MG63 (cell line): ENCODE results near the gene PSMC1. TPM values are rescaled to one million over a fixed set of nuclear protein-coding genes. Genes with fewer than 3 reads are reported as not detected.
A peak's percentile ranks its signal among the peaks of the same experiment; 100 is the strongest.
"Not testable (repeated sequence)": the region's sequence is repeated elsewhere in the genome, so short reads cannot be mapped to it uniquely, and the experiment has no call there.

Experiments
- DNase-seq: peaks from one replicate; pipeline ENCODE4 v3.0.0-alpha.2; 2020
- H3K27me3 ChIP-seq: fragments of 250-450 bp; sonication (Bioruptor Pico); 2 replicates; pipeline ENCODE4 v1.5.1; 2020; ENCODE audit warnings: mild to moderate bottlenecking, moderate library complexity
- H3K36me3 ChIP-seq: fragments of 250-450 bp; sonication (Bioruptor Pico); 2 replicates; pipeline ENCODE4 v1.5.1; 2020; ENCODE audit warnings: mild to moderate bottlenecking, moderate library complexity
- H3K4me3 ChIP-seq: fragments of 250-450 bp; sonication (Bioruptor Pico); 2 replicates; pipeline ENCODE4 v1.5.1; 2020; ENCODE audit warnings: mild to moderate bottlenecking, moderate library complexity
- H3K9me3 ChIP-seq: fragments of 250-450 bp; sonication (Bioruptor Pico); 2 replicates; pipeline ENCODE4 v1.5.1; 2020; ENCODE audit warnings: mild to moderate bottlenecking, moderate library complexity
- total RNA-seq: library from RNA; depleted of rRNA; stranded (reverse); fragments of >200 nt; shearing (Covaris generic); gene quantifications from 2 replicates; pipeline ENCODE4 v1.2.3, GENCODE V29; 2014; ENCODE audit warnings: low replicate concordance; rRNA removed

PSMC1 gene
- total RNA-seq: 135 and 215 TPM in 2 replicates

DNA sequence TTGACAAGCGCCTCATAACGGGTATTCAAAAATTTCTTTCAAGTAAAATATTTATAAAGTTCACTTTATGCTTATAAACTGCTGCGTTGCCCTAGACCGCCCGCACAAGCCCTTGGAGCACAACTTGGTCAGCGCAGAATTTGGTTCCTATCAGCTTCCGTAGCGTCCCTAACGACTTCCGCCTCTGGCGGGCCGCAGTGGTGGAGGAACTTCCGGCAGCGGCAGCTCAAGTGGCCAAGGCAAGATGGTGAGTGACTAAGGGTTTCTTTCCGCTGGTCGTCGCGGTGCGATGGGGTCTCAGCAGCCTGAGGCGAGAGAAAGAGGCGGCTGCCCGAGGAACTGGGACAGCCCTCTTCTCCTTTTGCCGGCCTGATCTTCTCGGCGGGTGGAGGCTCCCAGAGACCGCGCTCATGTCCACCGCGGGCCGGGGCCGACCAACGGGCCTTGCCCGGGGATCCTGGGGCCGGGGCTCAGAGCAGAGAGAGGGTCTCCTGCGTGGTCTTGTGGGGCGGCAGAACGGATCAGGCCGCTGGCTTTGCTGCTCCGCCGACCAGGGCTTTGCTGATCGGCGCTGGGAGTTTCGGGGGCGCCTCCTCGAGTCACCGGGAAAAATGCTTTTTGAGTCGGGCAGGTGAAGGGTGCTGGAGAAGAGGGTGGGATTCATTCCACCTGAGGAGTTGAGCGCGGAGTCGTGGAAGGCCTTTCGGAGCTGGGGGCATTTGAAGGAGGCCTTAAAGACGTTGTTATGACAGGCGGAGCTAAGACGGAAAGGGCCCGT, at the start of gene PSMC1:
PSMC1 (plus strand) TSS at position 200 of the 778 bp plus-strand sequence; CDS start at position 245, 45 bp downstream.
- Histone ChIP-seq H3K27me3 (no peaks in the 10 kb centered on the region), H3K36me3 (peaks cover 31% of the 10 kb centered on the region), H3K4me3 (peak within 1 kb of the TSS; percentile 95), H3K9me3 (no peaks in the 10 kb centered on the region)
- DNase-seq: peak; percentile 89

DNA sequence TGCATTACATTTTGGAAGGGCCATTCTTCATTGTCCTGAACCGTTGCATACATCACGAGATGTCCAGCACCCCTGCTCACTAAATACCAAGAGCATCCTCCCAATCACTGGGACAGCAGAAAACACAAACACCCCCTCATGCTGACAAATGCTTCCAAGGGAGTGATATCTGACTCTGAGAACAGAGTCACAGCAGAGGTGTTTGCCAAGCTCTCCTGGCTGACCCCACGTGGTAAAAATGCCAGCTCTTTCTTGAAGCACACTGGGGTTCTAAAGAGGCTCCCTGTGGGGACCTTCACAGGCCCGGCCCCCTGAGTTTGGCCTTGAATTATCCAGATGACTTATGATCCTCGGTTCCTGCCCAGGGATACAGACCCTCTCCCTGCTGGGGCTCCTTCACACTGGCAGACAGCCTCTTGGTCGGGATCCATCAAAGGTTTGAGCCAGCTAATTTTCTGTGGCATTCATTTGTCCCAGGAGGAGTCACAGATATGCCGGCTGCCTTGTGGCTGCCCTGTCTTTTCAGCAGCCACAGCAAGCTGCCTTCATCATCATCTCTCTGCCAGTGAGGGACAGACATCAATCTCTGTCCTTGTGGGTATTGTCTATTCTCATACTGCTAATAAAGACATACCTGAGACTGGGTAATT, 43.1 kb upstream of the PSMC1 start:
- DNase-seq: no peak

DNA sequence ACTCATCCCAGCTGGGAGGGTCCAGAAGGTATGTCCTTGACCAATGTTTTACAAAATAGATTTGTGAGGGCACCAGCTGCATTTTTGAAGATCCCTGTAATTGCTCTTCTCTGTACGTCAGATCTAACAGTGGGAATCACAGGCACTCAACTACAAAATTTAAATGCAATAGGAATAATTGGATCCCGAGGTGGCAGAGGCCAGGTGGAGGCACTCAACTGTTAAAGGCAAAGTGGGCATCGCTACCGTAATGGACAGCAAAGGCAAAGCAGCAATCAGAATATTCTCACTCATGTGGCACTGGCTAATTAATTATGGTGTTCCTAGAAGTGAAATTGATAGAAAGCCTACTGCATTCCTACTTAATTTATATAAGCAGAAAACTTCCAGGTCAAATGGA, 27.9 kb upstream of the PSMC1 start:
- Histone ChIP-seq H3K4me3 (no peak overlapping the region), H3K9me3 (no peaks in the 10 kb centered on the region), H3K27me3 (no peaks in the 10 kb centered on the region), H3K36me3 (no peaks in the 10 kb centered on the region)
- no peak for DNase-seq

More for the DNA sequence above, 43.1 kb upstream of the PSMC1 start:
- Histone ChIP-seq H3K36me3 (no peaks in the 10 kb centered on the region), H3K27me3 (no peaks in the 10 kb centered on the region), H3K9me3 (no peaks in the 10 kb centered on the region), H3K4me3 (no peak overlapping the region)

DNA sequence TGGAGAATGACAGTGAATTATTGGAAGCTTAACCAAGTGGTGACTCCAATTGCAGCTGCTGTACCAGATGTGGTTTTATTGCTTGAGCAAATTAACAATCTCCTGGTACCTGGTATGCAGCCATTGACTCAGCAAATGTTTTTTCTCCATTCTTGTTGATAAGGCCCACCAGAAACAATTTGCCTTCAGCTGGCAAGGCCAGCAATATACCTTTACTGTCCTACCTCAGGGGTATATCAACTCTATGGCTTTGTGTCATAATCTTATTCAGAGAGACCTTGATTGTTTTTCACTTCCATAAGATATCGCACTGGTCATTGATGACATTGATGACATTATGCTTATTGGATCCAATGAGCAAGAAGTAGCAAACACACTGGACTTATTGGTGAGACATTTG, 26.4 kb upstream of the PSMC1 start:
- DNase-seq, H3K9me3 ChIP-seq, H3K36me3 ChIP-seq, H3K4me3 ChIP-seq, H3K27me3 ChIP-seq: not testable (repeated sequence)

DNA sequence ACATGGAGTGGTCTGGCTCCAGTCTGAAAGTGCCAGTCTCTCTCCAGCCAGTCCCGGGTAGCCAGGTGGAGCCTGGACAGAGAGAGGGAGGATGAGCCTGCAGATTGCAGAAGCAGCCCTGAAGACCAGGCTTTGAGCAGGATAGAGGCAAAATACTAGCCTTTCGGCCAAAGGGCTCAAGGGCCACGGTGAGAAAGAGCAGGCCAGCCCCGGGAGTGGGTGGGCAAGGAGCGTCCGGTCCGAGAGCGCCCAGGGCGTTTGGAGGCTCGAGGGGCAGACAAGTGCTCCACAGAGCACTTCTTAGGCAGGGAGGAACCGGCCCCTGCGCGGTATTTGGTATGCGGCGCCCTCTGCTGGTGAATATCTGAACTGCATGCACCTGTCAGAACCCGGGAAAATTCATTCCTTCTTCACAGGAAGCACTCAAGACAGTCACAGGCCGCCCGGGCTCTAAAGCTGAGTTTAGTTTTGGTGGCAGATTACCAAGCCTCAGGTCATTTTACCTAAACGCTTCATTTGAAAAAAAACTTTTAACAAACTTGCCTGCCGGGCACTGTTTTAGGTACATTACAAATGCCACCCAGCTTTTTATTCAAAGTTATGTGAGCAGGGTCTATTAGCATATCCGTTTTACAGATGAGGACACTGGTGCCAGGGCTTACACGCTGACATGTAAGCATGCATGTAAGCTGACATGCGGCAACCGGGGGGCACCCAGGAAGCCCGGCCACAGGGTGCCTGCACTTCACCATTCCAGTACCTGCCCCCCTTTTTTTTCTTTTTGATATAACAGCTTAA, 21.0 kb upstream of the PSMC1 start:
- peak; percentile 27 for DNase-seq

DNA sequence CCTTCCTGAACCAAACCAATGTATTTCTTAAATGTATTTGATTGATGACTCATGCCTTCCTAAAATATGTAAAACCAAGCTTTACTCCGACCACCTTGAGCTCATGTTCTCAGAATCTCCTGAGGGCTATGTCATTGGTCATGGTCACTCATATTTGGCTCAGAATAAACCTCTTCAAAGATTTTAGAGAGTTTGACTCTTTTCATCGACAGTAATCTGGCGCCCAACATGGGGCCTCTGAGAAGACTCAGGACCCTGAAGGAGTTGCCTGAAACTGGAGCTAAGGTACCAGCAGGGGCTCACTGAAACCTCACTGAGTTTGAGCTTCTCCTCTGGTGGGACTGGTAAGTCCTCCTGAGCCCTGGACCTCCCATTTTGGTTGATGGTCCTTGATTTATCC, 17.2 kb upstream of the PSMC1 start:
- peak; percentile 4 for DNase-seq
- Histone ChIP-seq H3K27me3 (no peaks in the 10 kb centered on the region), H3K4me3 (no peak overlapping the region), H3K36me3 (no peaks in the 10 kb centered on the region), H3K9me3 (peaks cover 5% of the 10 kb centered on the region; the same call in 1 of the 2 replicates)

More for the DNA sequence above, 21.0 kb upstream of the PSMC1 start:
- Histone ChIP-seq H3K36me3 (no peaks in the 10 kb centered on the region), H3K9me3 (peaks cover 3% of the 10 kb centered on the region; the same call in 1 of the 2 replicates), H3K4me3 (no peak overlapping the region), H3K27me3 (no peaks in the 10 kb centered on the region)

DNA sequence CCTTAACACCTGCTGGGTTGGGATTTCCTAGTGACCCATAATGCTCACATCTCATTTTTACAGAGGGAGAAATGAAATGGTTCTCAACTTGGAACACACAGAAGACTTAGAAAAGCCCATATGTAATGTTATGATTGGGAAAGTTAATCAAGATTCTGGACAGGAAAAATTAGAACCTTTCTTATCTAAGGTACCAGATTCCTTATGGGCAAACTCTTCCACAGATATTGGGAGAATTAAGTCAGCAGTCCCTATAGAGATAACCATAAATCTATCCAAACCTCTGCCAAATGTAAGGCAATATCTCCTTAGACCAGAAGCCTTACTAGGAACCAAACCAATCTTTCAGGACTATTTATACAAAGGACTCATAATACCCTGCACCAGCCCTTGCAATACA, 13.9 kb upstream of the PSMC1 start:
- no peak for DNase-seq
- H3K27me3 ChIP-seq: no peaks in the 10 kb centered on the region
- H3K4me3 ChIP-seq: no peak overlapping the region
- peaks cover 5% of the 10 kb centered on the region; the same call in 1 of the 2 replicates for H3K9me3 ChIP-seq
- H3K36me3 ChIP-seq: no peaks in the 10 kb centered on the region

DNA sequence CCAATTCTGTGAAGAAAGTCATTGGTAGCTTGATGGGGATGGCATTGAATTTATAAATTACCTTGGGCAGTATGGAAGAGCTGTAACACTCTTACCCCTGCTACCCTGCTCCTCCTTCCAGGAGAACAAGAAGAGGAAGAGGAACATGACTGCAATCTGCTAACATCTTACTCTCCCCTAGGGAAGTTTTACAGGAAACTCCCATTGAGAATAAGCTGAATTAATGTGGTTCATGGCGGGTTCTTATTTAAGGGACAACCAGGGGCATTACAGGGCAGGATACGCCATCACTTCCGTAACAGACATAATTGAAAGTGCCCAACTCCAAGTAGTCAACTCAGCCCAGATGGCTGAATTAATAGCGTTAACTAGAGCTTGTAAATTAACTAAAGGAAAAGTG, 9.4 kb upstream of the PSMC1 start:
- no peak for DNase-seq
- no peaks in the 10 kb centered on the region for H3K27me3 ChIP-seq
- no peaks in the 10 kb centered on the region for H3K36me3 ChIP-seq
- no peaks in the 10 kb centered on the region for H3K9me3 ChIP-seq
- H3K4me3 ChIP-seq: no peak overlapping the region

DNA sequence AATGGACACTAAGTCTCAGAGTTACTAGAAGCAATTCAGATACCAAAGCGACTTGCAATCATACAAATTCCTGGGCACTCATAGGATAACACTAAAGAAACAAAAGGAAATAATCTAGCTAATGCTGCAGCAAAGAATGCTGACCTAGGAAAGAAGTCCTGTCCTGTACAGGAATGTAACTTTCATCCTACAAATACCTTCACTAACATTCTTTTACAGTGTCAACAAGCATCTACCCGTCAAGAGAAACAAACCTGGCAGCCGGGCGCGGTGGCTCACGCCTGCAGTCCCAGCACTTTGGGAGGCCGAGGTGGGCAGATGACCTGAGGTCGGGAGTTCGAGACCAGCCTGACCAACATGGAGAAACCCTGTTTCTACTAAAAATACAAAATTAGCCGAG, 8.9 kb upstream of the PSMC1 start:
- not testable (repeated sequence) for H3K4me3 ChIP-seq, H3K27me3 ChIP-seq, DNase-seq, H3K36me3 ChIP-seq, H3K9me3 ChIP-seq

DNA sequence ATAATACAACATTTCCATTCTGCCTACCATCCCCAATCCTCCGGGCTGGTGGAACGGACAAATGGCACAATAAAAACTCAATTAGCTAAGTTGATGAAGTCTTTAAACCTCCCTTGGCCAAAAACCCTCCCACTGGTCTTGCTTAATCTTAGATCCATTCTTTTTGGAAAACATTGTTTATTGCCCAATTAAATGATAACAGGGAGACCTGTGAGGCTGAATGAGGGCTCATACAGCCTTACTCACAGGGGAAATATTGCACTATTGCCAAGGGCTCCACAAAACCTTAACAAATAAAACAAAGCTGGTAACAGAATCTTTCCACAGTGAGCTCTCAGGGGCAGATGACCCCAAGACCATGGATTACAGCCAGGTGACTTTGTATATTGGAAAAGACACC, 7.8 kb upstream of the PSMC1 start:
- no peak for DNase-seq
- no peak overlapping the region for H3K4me3 ChIP-seq
- H3K27me3 ChIP-seq: no peaks in the 10 kb centered on the region
- no peaks in the 10 kb centered on the region for H3K36me3 ChIP-seq
- H3K9me3 ChIP-seq: no peaks in the 10 kb centered on the region

DNA sequence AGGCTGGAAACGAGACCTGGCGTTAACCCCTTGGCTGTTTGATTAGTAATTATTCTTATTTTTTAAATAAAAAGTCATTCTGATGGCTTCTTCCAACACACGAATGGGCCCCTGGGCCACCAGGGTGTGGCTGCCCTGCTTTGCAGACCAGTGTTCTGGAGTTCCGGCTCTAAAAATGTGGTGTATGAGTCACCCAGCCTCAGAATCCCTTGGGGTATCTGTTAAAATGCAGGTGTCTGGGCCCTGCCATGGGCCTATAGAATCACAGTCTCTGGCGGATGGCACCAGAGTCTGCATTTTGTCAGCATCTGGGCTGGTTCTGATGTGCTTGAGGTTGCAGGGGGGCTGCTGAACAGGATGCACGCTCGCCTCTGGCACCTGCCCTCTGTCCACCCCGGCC, 2.5 kb upstream of the PSMC1 start:
- no peak overlapping the region for H3K4me3 ChIP-seq
- no peaks in the 10 kb centered on the region for H3K9me3 ChIP-seq
- no peak for DNase-seq
- no peaks in the 10 kb centered on the region for H3K27me3 ChIP-seq
- peaks cover 5% of the 10 kb centered on the region; the same call in 1 of the 2 replicates for H3K36me3 ChIP-seq

DNA sequence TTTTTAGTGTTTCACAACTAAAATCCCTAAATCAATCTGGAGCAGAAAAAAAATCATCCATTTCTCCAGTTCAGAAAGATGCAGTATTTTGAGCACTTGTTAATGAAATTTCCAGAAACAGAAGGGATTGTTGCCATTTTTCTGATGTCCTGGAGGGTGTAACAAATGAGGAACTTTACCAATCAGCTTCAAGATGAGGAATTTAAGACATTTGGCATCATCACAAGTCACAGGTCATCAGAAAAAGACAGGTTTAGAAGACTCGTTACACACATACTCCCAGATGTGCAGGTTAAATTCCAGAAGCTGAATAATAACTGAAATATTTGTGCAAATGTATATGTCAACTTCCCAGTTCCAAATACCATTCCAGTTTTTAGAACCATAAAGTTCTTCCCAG, 482 bp upstream of the PSMC1 start:
- Histone ChIP-seq H3K9me3 (no peaks in the 10 kb centered on the region), H3K27me3 (no peaks in the 10 kb centered on the region), H3K4me3 (peak overlapping the region; percentile 95), H3K36me3 (peaks cover 25% of the 10 kb centered on the region)
- no peak for DNase-seq

DNA sequence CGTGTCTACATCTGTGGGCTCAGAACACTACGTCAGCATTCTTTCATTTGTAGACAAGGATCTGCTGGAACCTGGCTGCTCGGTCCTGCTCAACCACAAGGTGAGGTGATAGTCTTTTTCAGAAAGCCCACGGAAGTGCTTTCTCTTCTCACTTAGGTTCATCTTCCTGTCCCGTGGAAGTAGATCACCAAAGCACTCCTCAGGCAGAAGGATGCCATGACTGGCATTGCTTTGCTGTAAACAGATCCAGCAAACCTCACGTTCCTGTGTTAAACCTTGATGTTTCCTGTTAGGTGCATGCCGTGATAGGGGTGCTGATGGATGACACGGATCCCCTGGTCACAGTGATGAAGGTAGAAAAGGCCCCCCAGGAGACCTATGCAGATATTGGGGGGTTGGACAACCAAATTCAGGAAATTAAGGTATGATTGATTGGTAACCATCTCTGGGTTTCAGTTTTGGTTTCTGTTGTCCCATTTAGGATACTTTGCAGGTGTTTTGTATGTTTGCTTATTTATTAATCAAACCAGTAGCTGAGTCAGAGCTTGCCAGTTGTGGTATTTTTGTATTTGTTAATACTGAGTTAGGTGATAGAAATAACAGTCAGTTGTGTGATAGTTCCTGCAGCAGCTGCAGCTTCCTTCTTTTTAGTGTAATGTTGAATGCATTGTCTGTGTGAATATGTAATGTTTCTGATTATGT, 7.5 kb downstream of the PSMC1 start:
- Histone ChIP-seq H3K9me3 (no peaks in the 10 kb centered on the region), H3K36me3 (peaks cover 55% of the 10 kb centered on the region), H3K27me3 (no peaks in the 10 kb centered on the region), H3K4me3 (no peak overlapping the region)
- DNase-seq: no peak

DNA sequence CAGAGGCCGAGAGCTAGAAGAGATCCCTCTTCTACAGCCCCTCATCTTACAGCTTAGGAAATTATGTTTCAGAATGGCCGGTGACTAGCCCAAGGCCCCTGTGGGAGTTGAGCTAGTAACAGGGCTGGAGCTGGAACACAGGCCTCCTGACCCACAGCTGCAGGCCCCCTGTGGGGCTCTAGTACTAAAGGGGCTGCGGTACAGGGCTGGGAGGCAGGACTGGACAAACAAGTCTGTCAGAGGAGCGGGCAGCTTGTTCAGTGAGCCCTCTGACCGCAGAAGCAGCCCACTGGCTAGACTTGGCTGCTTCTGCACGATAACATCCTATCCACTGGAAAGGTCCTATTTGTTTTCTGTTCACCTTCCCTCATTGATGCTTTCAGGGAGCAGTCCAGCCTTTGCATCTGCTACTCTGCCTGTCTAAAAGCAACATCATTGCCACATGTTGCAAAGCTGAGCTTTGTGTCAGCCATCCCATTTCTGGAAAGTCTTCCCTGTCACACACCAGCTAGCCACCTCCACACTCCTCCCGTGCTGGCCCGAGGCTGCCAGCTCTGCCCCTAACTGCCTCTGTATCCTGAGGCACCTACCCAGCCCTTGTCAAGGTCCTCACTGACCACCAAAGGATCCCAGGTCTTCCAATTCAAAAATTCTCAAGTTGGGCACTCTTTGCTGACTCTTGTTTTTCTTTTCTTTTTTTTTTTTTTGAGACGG, 10.2 kb downstream of the PSMC1 start:
- DNase-seq: no peak

DNA sequence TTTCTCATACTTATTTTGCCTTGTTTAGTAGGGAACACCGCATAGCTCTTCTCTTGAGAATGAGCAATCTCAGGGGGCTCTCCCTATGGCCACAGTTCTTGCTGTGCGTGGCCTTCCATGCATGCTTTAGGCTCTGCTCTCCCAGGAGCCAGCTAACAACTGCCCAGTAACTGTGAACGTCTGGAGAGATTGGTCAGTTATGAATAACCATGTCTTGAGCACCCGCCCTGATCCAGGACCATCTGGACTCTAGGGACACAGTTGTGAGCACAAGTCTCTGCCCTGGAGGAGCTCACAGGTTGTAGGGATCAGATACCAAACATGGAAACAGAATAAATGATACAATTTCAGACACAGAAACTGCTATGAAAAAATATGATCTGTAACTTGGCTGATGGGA, 12.1 kb downstream of the PSMC1 start:
- no peaks in the 10 kb centered on the region for H3K9me3 ChIP-seq
- H3K4me3 ChIP-seq: no peak overlapping the region
- no peaks in the 10 kb centered on the region for H3K27me3 ChIP-seq
- DNase-seq: no peak
- H3K36me3 ChIP-seq: peaks cover 43% of the 10 kb centered on the region

More for the DNA sequence above, 10.2 kb downstream of the PSMC1 start:
- no peak overlapping the region for H3K4me3 ChIP-seq
- H3K9me3 ChIP-seq: no peaks in the 10 kb centered on the region
- H3K36me3 ChIP-seq: peaks cover 49% of the 10 kb centered on the region
- H3K27me3 ChIP-seq: no peaks in the 10 kb centered on the region

DNA sequence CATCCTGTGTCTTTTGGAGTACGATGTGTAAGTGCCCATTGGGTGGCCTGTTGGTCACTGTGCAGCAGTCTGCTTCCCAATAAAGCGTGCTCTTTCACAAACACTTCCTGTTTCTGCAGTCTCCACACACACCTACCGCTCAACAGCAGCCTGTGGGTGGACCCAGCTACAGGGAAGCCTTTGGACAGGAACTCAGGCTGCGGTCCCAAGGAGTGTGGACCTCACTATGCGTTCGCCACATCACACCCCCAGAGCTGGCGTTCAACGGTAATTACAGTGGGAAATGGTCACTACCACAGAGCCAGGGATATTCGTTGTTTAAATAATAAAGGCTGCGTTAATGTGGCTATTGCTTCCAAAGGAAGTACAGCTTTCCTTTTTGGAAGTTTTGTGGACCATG, 16.2 kb downstream of the PSMC1 start:
- H3K27me3 ChIP-seq: no peaks in the 10 kb centered on the region
- no peak overlapping the region for H3K4me3 ChIP-seq
- no peaks in the 10 kb centered on the region for H3K9me3 ChIP-seq
- no peak for DNase-seq
- H3K36me3 ChIP-seq: peaks cover 24% of the 10 kb centered on the region
